Lower lobe of right lung (tissue), 2 donors: Measurements from ENCODE around the gene TCF7L1. TPM values are rescaled to one million over a fixed set of nuclear protein-coding genes. Genes with fewer than 3 reads are reported as not detected.

Source experiments
- ATAC-seq, 2 donors: fragments of 200-7000 bp; cut with Tn5 transposase; one replicate each; pipeline ENCODE4 v1.9.1; 2020 to 2022; ENCODE audit warnings: mild to moderate bottlenecking in 2 of 2, moderate library complexity in 2 of 2
- DNase-seq: peaks from one replicate; pipeline ENCODE4 v3.0.0-alpha.2; 2020
- H3K27ac ChIP-seq: fragments of 200-600 bp; one replicate; pipeline ENCODE4 v1.8.0; 2022
- H3K27me3 ChIP-seq: fragments of 200-600 bp; one replicate; pipeline ENCODE4 v1.8.0; 2022; ENCODE audit warnings: low read depth
- H3K36me3 ChIP-seq: fragments of 200-600 bp; one replicate; pipeline ENCODE4 v1.8.0; 2022; ENCODE audit warnings: mild to moderate bottlenecking
- H3K4me1 ChIP-seq: fragments of 200-600 bp; one replicate; pipeline ENCODE4 v1.8.0; 2022
- H3K4me3 ChIP-seq: fragments of 200-600 bp; one replicate; pipeline ENCODE4 v1.8.0; 2022; ENCODE audit warnings: mild to moderate bottlenecking
- H3K9me3 ChIP-seq: fragments of 200-600 bp; one replicate; pipeline ENCODE4 v1.8.0; 2022
- CTCF ChIP-seq: fragments of 200-600 bp; IDR thresholded peaks from one replicate; pipeline ENCODE4 v1.8.0; 2022; ENCODE audit warnings: antibody characterized with exemption, mild to moderate bottlenecking
- intact Hi-C: fragments of 100-400 bp; cut with DNase I; formaldehyde crosslinking; loops from one replicate; pipeline ENCODE4 v1.11.0; 2022
- total RNA-seq: library from RNA; stranded (reverse); fragmentation: NEBNext Ultra II Directional; extraction: Animal tissue kit (Norgen Biotek cat#: 25700); gene quantifications from one replicate; pipeline ENCODE4 v1.2.1, GENCODE V29; 2021
- donor health status: DM: no; HTN: yes; CAD: no; lungs with severe emphysema.

Gene TCF7L1
- total RNA-seq, 1 donor from 2014 or later, result 17.1 TPM

- Histone ChIP-seq H3K27ac (no peak overlapping the region), H3K9me3 (no peaks in the 10 kb centered on the region), H3K36me3 (no peaks in the 10 kb centered on the region), H3K4me3 (no peak overlapping the region), H3K27me3 (peaks cover 8% of the 10 kb centered on the region), H3K4me1 (peaks cover 18% of the 10 kb centered on the region)
- no peak for TF ChIP-seq CTCF
- no peak for ATAC-seq
- intact Hi-C loops, result no loop called here
- no peak for DNase-seq
These were observed 4.0 kb downstream of the TCF7L1 start for GRCh38 chr2:85137156-85137555.

GRCh38 chr2:85143463-85144082 lies 10.4 kb downstream of the TCF7L1 start:
- Histone ChIP-seq H3K27me3 (no peaks in the 10 kb centered on the region), H3K27ac (no peak overlapping the region), H3K9me3 (no peaks in the 10 kb centered on the region), H3K4me1 (no peaks in the 10 kb centered on the region), H3K4me3 (no peak overlapping the region), H3K36me3 (no peaks in the 10 kb centered on the region)
- ATAC-seq (peak; percentile 72 to 81), DNase-seq (no peak)
- intact Hi-C loops, result no loop called here
- TF ChIP-seq CTCF, result no peak

DNA sequence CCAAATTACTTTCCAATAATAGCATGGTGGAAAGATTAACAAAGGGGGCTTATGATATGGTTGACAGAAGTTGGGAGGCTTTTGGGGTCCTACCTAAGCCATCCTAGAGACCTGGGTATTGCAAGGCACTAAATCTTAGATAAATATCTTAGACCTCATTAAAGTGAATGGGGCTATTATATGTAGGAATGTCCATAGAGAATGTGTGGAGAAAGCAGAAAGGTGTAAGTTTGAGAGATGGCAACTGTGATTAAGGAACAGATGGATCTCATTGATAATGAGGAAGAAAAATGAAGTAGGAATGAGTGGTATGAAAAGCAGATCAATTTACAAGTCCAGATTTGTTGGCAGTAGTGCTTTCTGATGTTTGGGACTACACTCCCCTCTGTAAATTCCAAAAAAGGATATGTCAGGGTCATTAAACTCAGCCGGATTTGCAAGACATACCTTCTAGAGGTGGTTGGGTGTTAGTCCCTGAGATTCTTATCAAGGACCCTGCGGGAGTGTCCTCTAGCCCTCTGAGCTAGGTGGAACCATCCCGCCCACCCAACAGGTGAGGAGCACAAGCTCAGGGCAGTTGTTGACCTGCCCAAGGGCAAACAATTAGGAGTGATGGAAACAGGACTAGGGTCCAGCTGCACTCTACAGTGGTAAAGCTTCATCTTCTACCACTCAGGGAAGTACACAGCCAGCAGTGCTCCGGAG lies 12.1 kb downstream of the TCF7L1 start:
- H3K4me3 ChIP-seq, result no peak overlapping the region
- no peak overlapping the region for H3K27ac ChIP-seq
- H3K36me3 ChIP-seq, result no peaks in the 10 kb centered on the region
- intact Hi-C loops, result no loop called here
- H3K4me1 ChIP-seq, result no peaks in the 10 kb centered on the region
- no peak for DNase-seq
- no peaks in the 10 kb centered on the region for H3K27me3 ChIP-seq
- no peak for TF ChIP-seq CTCF
- no peaks in the 10 kb centered on the region for H3K9me3 ChIP-seq
- ATAC-seq, result no peak

DNA sequence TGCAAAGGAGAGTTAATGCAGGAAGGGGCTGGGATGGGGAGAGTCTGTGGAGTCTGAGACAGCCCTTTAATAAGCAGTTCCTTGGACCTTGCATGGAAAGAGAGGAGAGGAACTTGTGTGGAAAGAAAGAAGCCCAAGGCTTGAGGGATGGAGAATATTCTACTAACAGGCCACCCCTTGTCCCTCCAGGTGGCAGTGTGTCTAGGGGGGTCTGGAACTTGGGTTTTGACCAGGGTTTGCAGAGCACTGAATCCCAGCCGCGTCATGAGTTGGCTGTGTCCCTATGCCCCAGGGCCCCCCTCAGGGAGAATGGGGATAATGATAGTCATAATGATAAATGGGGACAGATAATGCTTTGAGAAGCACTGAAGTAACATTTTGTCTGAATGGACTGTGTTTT lies 15.0 kb downstream of the TCF7L1 start:
- H3K9me3 ChIP-seq, result no peaks in the 10 kb centered on the region
- no peaks in the 10 kb centered on the region for H3K4me1 ChIP-seq
- no peaks in the 10 kb centered on the region for H3K27me3 ChIP-seq
- intact Hi-C loops, result no loop called here
- no peak for ATAC-seq
- DNase-seq, result no peak
- H3K4me3 ChIP-seq, result no peak overlapping the region
- no peaks in the 10 kb centered on the region for H3K36me3 ChIP-seq
- no peak for TF ChIP-seq CTCF
- no peak overlapping the region for H3K27ac ChIP-seq

DNA sequence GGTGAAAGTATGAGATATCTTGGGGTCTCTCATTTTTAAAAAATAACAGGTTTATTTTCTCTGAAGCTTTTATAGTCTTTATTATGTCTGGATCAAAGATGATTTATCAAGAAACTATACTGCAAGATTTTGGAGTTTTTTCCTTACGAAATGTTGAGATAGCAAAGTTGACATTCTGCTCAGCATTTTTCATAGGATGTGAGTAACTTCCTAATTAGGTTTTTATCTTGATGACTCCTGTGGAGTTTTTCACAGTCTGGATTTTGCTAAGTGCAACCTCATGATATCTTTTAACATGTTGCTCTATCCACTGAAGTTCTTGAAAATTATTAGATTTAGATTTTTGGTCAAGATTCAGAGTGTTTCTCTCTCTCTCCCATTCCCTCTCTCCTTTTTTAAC lies 17.8 kb downstream of the TCF7L1 start:
- Histone ChIP-seq H3K27me3 (no peaks in the 10 kb centered on the region), H3K4me3 (no peak overlapping the region), H3K27ac (no peak overlapping the region), H3K4me1 (peaks cover 17% of the 10 kb centered on the region), H3K9me3 (no peaks in the 10 kb centered on the region), H3K36me3 (no peaks in the 10 kb centered on the region)
- ATAC-seq, result no peak
- no peak for DNase-seq
- TF ChIP-seq CTCF, result no peak
- intact Hi-C loops, result no loop called here
